GM19099 (cell line): ENCODE results near the gene NELFA.

Experiments used
- POLR2A ChIP-seq: IDR thresholded peaks from 3 replicates; pipeline ENCODE4 v1.6.1; 2011; ENCODE audit warnings: low read depth; ENCODE audit not compliant: insufficient read length; ENCODE audit errors: extremely low read depth

The NELFA gene

GRCh38 chr4:1987721-1988326, 20.9 kb downstream of the NELFA start:
- TF ChIP-seq POLR2A: no peak

- TF ChIP-seq POLR2A: no peak
These were observed 21.5 kb downstream of the NELFA start for GRCh38 chr4:1987296-1987695.

GRCh38 chr4:1986578-1987210, 22.1 kb downstream of the NELFA start:
- no peak for TF ChIP-seq POLR2A

GRCh38 chr4:1985780-1986577, 22.8 kb downstream of the NELFA start:
- no peak for TF ChIP-seq POLR2A

GRCh38 chr4:1985294-1985693, 23.5 kb downstream of the NELFA start:
- TF ChIP-seq POLR2A: no peak

- no peak for TF ChIP-seq POLR2A
These were observed 24.2 kb downstream of the NELFA start for GRCh38 chr4:1984406-1985191.

- TF ChIP-seq POLR2A: no peak
These were observed 24.8 kb downstream of the NELFA start for GRCh38 chr4:1983846-1984405.

- TF ChIP-seq POLR2A: no peak
These were observed 25.5 kb downstream of the NELFA start for GRCh38 chr4:1983053-1983845.

- no peak for TF ChIP-seq POLR2A
These were observed 26.4 kb downstream of the NELFA start for GRCh38 chr4:1982124-1983052.

- no peak for TF ChIP-seq POLR2A
These were observed 27.3 kb downstream of the NELFA start for GRCh38 chr4:1981251-1982058.

- TF ChIP-seq POLR2A: no peak
These were observed 28.2 kb downstream of the NELFA start for GRCh38 chr4:1980561-1981041.
